ENCODE measurements around the gene DIS3L2. TPM values are rescaled to one million over a fixed set of nuclear protein-coding genes. Genes with fewer than 3 reads are reported as not detected.

The DIS3L2 gene
- total RNA-seq, 1 experiment from 2014 or later, result 28.5 TPM

GRCh38 chr2:232042911-232043574 lies 81.5 kb downstream of the DIS3L2 start:
- DNase-seq (ENCODE audit: low spot score), result no peak
- H3K4me1 Mint-ChIP-seq, result peaks cover 16% of the 10 kb centered on the region
- 0 out of 2 replicates have a peak, but pooled peaks have one; percentile 8 for TF ChIP-seq USF2 (CRISPR knock-in tag; IDR thresholded peaks at IDR 0.05)
- no peak for TF ChIP-seq RELA (CRISPR knock-in tag; IDR thresholded peaks at IDR 0.05; ENCODE audit: borderline replicate concordance)
- H3K36me3 Mint-ChIP-seq, result peaks cover under 1% of the 10 kb centered on the region; the same call in 1 of the 2 replicates
- ChIA-PET POLR2A (no interaction called here), CTCF (no interaction called here)
- no peaks in the 10 kb centered on the region for H3K27me3 Mint-ChIP-seq (ENCODE audit: low read depth)
- H3K27ac Mint-ChIP-seq, result no peak overlapping the region
- no peak overlapping the region for H3K4me3 Mint-ChIP-seq
- H3K9me3 Mint-ChIP-seq, result peaks cover under 1% of the 10 kb centered on the region; the same call in 1 of the 2 replicates
- ATAC-seq, result no peak

GRCh38 chr2:232043966-232044365 lies 82.5 kb downstream of the DIS3L2 start:
- no peak for TF ChIP-seq JUN (CRISPR knock-in tag; IDR thresholded peaks at IDR 0.05)
- TF ChIP-seq ZNF512 (CRISPR knock-in tag; IDR thresholded peaks at IDR 0.05; ENCODE audit: borderline replicate concordance), result no peak
- no peak for TF ChIP-seq E2F5 (CRISPR knock-in tag; IDR thresholded peaks at IDR 0.05)
- TF ChIP-seq NR2C2 (CRISPR knock-in tag; IDR thresholded peaks at IDR 0.05), result no peak
- TF ChIP-seq CREM (CRISPR knock-in tag; IDR thresholded peaks at IDR 0.05), result no peak
- no peak for TF ChIP-seq E2F4 (CRISPR knock-in tag; IDR thresholded peaks at IDR 0.05; ENCODE audit: borderline replicate concordance, low read depth)
- no peak for TF ChIP-seq TEAD4 (CRISPR knock-in tag; IDR thresholded peaks at IDR 0.05)
- no peak for TF ChIP-seq MXD4 (CRISPR knock-in tag; IDR thresholded peaks at IDR 0.05; ENCODE audit: borderline replicate concordance)
- no peak for TF ChIP-seq OVOL2 (CRISPR knock-in tag; IDR thresholded peaks at IDR 0.05; ENCODE audit: borderline replicate concordance)
- no peak for TF ChIP-seq NFE2L1 (CRISPR knock-in tag; IDR thresholded peaks at IDR 0.05)
- no peak for TF ChIP-seq PRDM15 (CRISPR knock-in tag; IDR thresholded peaks at IDR 0.05)
- no peak for TF ChIP-seq CDX4 (CRISPR knock-in tag; IDR thresholded peaks at IDR 0.05; ENCODE audit: borderline replicate concordance)
- TF ChIP-seq CBFB (CRISPR knock-in tag; IDR thresholded peaks at IDR 0.05; ENCODE audit: low read depth), result no peak
- TF ChIP-seq TEAD1 (CRISPR knock-in tag; IDR thresholded peaks at IDR 0.05), result no peak
- no peak for TF ChIP-seq NR3C1 (CRISPR knock-in tag; conservative IDR thresholded peaks at IDR 0.05; ENCODE audit: low read depth)
- TF ChIP-seq PREB (CRISPR knock-in tag; IDR thresholded peaks at IDR 0.05; ENCODE audit: borderline replicate concordance), result no peak
- no peak for TF ChIP-seq ZSCAN18 (CRISPR knock-in tag; IDR thresholded peaks at IDR 0.05)
- TF ChIP-seq USF2 (CRISPR knock-in tag; IDR thresholded peaks at IDR 0.05), result no peak
- Mint-ChIP-seq H3K27ac (no peak overlapping the region), H3K36me3 (no peaks in the 10 kb centered on the region), H3K9me3 (no peaks in the 10 kb centered on the region), H3K4me1 (peaks cover 6% of the 10 kb centered on the region), H3K27me3 (ENCODE audit: low read depth) (no peaks in the 10 kb centered on the region), H3K4me3 (no peak overlapping the region)
- ATAC-seq (no peak), DNase-seq (ENCODE audit: low spot score) (no peak)
- POLR2A ChIA-PET, result no interaction called here
- CTCF ChIA-PET, result interaction anchor here (1.0 kb wide), 1 partner anchor 9 kb away, joined by 3 read pairs; no protein-coding TSS in a partner anchor

All from WTC11 (cell line).